Activated CD4-positive, alpha-beta T cell treated with anti-CD3 and anti-CD28 coated beads, Interleukin-2, amount 10 ng/mL, durations not matched to agents 24 days and 14 days (primary cell): ENCODE results near the gene S1PR2. TPM values are rescaled to one million over a fixed set of nuclear protein-coding genes. Genes with fewer than 3 reads are reported as not detected.
"Not testable (repeated sequence)": the region's sequence is repeated elsewhere in the genome, so short reads cannot be mapped to it uniquely, and the experiment has no call there.

ENCODE experiments used
- DNase-seq: peaks from one replicate; pipeline ENCODE4 v3.0.0; 2022
- H3K27ac Mint-ChIP-seq: one replicate; pipeline ENCODE4 v1.8.0; 2022; ENCODE audit warnings: mild to moderate bottlenecking, mixed read lengths
- H3K27me3 Mint-ChIP-seq: one replicate; pipeline ENCODE4 v1.8.0; 2022; ENCODE audit warnings: mixed read lengths
- H3K36me3 Mint-ChIP-seq: one replicate; pipeline ENCODE4 v1.8.0; 2022; ENCODE audit warnings: low read depth, mild to moderate bottlenecking, mixed read lengths
- H3K4me1 Mint-ChIP-seq: one replicate; pipeline ENCODE4 v1.8.0; 2021; ENCODE audit warnings: mixed read lengths
- H3K4me3 Mint-ChIP-seq: one replicate; pipeline ENCODE4 v1.8.0; 2022; ENCODE audit warnings: mild to moderate bottlenecking, moderate library complexity, mixed read lengths
- H3K9me3 Mint-ChIP-seq: one replicate; pipeline ENCODE4 v1.8.0; 2021; ENCODE audit warnings: mixed read lengths
- intact Hi-C: fragments of 100-400 bp; cut with micrococcal nuclease; formaldehyde crosslinking; loops from one replicate; pipeline ENCODE4 v1.15.1; 2023
- total RNA-seq: library from RNA; stranded (reverse); gene quantifications from 2 replicates; pipeline ENCODE4 v1.2.3, GENCODE V29; 2022

The S1PR2 gene
- total RNA-seq, 1 donor from 2014 or later: 14.3 TPM

DNA sequence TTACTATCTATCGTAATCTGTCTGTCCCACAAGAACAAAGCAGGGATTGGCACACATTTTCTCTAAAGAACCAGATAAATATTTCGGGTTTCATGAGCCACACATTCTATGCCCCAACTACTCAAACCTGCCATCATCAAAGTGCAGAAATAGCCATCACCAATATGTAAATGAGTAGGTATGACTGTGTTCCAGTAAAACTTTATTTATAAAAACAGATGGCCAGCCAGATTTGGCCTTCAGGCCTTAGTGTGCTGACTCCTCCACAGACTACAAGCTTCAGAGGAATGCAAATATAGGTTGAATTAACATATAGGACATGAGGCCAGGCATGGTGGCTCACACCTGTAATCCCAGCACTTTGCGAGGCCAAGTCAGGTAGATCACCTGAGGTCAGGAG is 27.4 kb downstream of the S1PR2 start:
- no peaks in the 10 kb centered on the region for H3K36me3 Mint-ChIP-seq
- DNase-seq: no peak
- peaks cover 6% of the 10 kb centered on the region for H3K9me3 Mint-ChIP-seq
- H3K27ac Mint-ChIP-seq: no peak overlapping the region
- intact Hi-C loops: no loop called here
- H3K4me1 Mint-ChIP-seq: peaks cover 8% of the 10 kb centered on the region
- H3K27me3 Mint-ChIP-seq: no peaks in the 10 kb centered on the region
- no peak overlapping the region for H3K4me3 Mint-ChIP-seq

DNA sequence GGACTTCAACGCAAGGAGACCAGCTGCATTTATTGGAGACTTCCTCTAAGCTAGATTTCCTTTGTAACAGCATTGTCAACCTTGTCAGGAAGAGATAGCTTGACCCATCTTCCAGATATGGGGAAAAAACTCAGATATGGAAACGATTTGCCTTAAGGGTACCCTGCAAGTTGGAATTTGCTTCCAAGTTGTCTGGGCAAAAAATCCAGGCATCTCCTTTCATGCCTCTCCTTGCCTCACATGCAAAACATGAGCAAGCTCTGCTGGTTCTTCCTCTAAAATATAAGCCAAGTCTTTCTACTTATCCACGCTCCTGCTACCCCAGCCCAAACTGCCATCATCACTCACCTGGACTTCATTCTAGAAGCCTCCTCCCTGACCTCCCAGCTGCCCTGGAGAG is 30.0 kb downstream of the S1PR2 start:
- no peak for DNase-seq
- intact Hi-C loops: no loop called here
- H3K9me3 Mint-ChIP-seq: no peaks in the 10 kb centered on the region
- no peaks in the 10 kb centered on the region for H3K27me3 Mint-ChIP-seq
- H3K4me1 Mint-ChIP-seq: peaks cover 11% of the 10 kb centered on the region
- H3K4me3 Mint-ChIP-seq: no peak overlapping the region
- peak overlapping the region; percentile 48 for H3K27ac Mint-ChIP-seq
- H3K36me3 Mint-ChIP-seq: no peaks in the 10 kb centered on the region

DNA sequence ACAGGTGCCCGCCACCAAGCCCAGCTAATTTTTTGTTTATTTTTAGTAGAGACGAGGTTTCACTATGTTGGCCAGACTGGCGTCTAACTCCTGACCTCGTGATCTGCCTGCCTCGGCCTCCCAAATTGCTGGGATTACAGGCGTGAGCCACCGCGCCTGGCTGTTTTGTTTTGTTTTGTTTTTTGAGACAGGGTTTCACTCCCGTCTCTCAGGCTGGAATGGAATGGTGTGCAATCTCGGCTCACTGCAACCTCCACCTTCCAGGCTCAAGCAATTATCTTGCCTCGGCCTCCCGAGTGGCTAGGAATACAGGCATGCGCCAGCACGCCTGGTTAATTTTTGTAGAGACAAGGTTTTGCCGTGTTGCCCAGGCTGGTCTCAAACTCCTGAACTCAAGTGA is 31.0 kb downstream of the S1PR2 start:
- H3K4me1 Mint-ChIP-seq: peaks cover 11% of the 10 kb centered on the region
- intact Hi-C loops, H3K27me3 Mint-ChIP-seq, H3K36me3 Mint-ChIP-seq, H3K9me3 Mint-ChIP-seq, H3K27ac Mint-ChIP-seq, H3K4me3 Mint-ChIP-seq, DNase-seq: not testable (repeated sequence)

DNA sequence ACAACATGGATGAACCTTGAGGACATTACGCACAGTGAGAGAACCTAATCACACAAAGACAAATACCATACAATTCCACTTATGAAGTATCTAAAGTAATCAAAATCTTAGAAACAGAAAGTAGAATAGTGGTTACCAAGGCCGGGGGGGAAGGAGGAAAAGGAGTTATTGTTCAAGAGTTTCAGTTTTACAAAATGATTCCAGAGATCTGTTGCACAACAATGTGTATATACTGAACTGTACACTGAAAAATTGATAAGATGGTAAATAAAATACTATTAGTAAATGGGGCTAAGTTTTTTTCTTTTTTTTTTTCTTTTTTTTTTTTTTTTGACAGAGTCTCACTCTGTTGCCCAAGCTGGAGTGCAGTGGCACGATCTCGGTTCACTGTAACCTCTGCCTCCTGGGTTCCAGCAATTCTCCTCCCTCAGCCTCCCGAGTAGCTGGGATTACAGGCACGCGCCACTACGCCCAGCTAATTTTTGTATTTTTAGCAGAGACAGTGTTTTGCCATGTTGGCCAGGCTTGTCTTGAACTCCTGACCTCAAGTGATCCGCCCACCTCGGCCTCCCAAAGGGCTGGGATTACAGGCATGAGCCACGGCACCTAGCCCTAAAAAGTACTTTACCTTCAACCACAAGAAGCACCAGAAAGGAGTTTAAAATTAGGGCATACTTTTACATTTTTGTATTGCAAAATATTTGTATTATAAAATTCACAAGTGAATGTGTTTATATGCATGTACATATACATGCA is 32.1 kb downstream of the S1PR2 start:
- intact Hi-C loops: loop anchor here (10.0 kb wide), 2 partner anchors 136 to 456 kb away; partner anchors contain the start of genes ICAM3, ILF3 and RAVER1
- H3K9me3 Mint-ChIP-seq, H3K27me3 Mint-ChIP-seq, H3K36me3 Mint-ChIP-seq: not testable (repeated sequence)
- H3K4me3 Mint-ChIP-seq: peak overlapping the region; percentile 64
- peak overlapping the region; percentile 57 for H3K27ac Mint-ChIP-seq
- H3K4me1 Mint-ChIP-seq: peaks cover 11% of the 10 kb centered on the region
- peak; percentile 74 for DNase-seq

DNA sequence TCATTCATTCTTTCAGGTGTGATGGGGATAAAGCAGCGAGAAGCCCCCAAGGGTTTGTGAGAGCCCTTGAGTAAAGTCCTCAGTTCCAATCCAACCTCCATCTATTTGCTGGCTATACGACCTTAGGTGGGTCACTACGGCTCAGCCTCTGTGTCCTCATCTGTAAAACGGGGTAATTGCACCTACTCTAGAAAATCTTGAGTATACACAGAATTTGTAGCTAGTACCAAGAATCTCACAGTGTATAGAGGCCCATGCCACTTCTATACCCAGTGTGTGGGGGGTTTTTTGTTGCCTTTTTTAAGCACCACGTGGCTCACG is 36.0 kb downstream of the S1PR2 start:
- peak overlapping the region; percentile 97 for H3K27ac Mint-ChIP-seq
- H3K9me3 Mint-ChIP-seq: no peaks in the 10 kb centered on the region
- intact Hi-C loops: loop anchor here (2.0 to 10.0 kb wide), 5 partner anchors 36 to 460 kb away; partner anchors contain the start of genes ICAM3, ILF3, RAVER1 and S1PR2
- peaks cover 22% of the 10 kb centered on the region for H3K36me3 Mint-ChIP-seq
- peaks cover 32% of the 10 kb centered on the region for H3K4me1 Mint-ChIP-seq
- peak overlapping the region; percentile 93 for H3K4me3 Mint-ChIP-seq
- H3K27me3 Mint-ChIP-seq: no peaks in the 10 kb centered on the region
- DNase-seq: no peak

DNA sequence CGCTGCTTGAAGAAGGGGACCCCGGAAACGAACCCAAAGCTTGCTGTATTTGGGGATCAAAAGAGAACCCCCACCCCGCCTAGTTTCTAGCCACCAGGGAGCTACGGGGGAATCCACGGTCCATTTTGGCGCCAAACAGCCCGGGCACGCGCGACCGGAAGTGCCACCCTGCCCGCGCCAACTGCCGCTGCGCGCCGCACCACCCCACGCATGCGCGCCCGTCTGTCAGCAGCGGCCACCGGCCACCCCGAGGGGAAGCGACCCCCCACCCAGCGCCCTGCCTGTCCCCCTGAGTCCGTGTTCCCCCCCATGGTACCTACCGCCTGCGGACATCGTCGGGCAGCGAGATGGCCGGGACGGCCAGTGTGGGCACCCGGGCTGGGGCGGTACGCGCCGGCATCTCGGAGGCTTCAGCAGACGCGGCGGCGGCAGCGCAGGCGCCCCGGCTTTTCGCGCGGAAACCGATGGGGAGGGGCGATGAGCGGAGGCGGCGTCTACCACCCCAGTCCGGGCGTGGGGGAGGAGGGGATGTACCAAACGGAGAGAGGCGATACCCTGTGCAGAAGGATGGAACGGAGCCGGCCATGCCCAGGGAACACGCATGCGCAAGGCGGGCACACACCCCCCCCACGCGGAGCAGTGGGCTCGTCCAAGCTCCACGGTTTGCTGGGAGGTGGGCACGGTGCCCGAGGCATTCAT is 36.5 kb downstream of the S1PR2 start, which contains the start of gene DNMT1:
Gene DNMT1 (minus strand): TSS at position 454 of the 699 bp plus-strand sequence. CDS start 54 bp downstream, at position 400.
- H3K27ac Mint-ChIP-seq: peak within 1 kb of the TSS; percentile 97
- H3K27me3 Mint-ChIP-seq: no peaks in the 10 kb centered on the region
- H3K4me1 Mint-ChIP-seq: peaks cover 36% of the 10 kb centered on the region
- peaks cover 26% of the 10 kb centered on the region for H3K36me3 Mint-ChIP-seq
- peak within 1 kb of the TSS; percentile 93 for H3K4me3 Mint-ChIP-seq
- intact Hi-C loops: loop anchor here (2.0 to 10.0 kb wide), 5 partner anchors 36 to 460 kb away; partner anchors contain the start of genes ICAM3, ILF3, RAVER1 and S1PR2
- H3K9me3 Mint-ChIP-seq: no peaks in the 10 kb centered on the region
- peak; percentile 99 for DNase-seq

DNA sequence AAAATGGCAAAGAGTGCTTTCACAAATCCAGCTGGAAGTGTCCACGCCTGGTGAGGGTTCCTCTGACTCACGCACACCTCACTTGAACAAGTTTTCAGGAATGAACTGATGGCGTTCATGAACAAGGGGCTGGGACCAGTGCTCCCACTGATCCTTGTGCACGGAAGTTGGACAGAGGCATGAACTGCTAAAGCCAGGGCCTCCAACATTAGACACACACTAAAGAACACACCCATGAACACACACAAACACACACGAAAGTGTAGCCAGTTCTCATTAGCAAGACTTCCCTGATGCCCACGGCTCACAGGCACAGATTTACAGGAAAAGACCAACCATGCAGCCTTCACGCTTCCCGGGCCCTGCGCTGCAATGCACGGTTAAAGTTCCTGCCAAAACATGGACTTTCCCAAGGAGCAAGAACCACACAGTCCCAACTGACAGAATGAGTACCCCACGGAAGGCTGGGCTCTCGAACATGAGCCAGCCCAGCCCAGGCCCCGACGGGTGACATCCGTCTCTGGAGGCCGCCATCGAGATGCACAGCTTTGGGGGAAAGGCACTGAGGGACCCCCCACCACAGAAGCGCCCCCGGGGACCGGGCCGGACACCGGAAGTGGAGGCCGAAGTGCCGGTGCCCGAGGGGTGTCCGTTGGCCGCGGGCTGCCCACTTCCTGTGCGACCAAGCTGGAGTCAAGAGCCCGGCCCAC is 37.2 kb downstream of the S1PR2 start:
- intact Hi-C loops: loop anchor here (2.0 to 10.0 kb wide), 5 partner anchors 37 to 461 kb away; partner anchors contain the start of genes ICAM3, ILF3, RAVER1 and S1PR2
- peak overlapping the region; percentile 97 for H3K27ac Mint-ChIP-seq
- H3K4me1 Mint-ChIP-seq: peaks cover 33% of the 10 kb centered on the region
- DNase-seq: no peak
- H3K9me3 Mint-ChIP-seq: no peaks in the 10 kb centered on the region
- peaks cover 29% of the 10 kb centered on the region for H3K36me3 Mint-ChIP-seq
- no peaks in the 10 kb centered on the region for H3K27me3 Mint-ChIP-seq
- H3K4me3 Mint-ChIP-seq: peak overlapping the region; percentile 93

DNA sequence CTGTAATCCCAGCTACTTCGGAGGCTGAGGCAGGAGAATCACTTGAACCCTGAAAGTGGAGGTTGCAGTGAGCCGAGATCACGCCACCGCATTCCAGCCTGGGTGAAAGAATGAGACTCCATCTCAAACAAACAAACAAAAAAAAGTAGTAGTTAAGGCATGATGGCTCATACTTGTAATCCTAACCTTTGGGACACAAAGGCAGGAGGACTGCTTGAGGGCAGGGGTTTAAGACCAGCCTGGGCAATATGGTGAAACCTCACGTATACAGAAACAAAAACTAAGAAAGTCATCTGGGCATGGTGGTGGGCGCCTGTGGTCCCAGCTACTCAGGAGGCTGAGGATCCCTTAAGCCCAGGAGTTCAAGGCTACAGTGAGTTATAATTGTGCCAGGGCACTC is 38.2 kb downstream of the S1PR2 start:
- Mint-ChIP-seq H3K27me3 (no peaks in the 10 kb centered on the region), H3K27ac (peak overlapping the region; percentile 45), H3K4me1 (peaks cover 35% of the 10 kb centered on the region), H3K36me3 (peaks cover 33% of the 10 kb centered on the region), H3K4me3 (peak overlapping the region; percentile 93), H3K9me3 (no peaks in the 10 kb centered on the region)
- intact Hi-C loops: loop anchor here (10.0 kb wide), 2 partner anchors 142 to 462 kb away; partner anchors contain the start of genes ICAM3, ILF3 and RAVER1
- DNase-seq: peak; percentile 59

DNA sequence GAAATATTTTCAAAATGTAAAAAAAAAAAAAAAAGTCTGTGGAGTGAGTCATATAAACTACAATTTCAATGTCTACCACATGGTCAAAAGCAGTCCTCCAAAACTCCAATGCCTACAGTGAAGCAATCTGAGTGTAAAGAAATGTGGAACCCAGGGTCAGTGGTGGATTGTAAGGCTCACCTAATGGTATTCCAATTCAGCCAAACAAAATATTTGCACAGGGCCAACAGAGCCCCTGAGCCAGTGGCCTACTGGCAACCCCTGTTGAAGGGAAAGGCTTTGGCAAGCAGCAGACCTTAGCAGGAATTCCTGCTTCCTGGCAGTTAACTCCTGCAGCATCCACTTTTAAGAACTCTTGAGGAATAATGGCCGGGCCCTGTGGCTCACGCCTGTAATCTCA is 39.8 kb downstream of the S1PR2 start:
- no peak overlapping the region for H3K4me3 Mint-ChIP-seq
- H3K9me3 Mint-ChIP-seq: no peaks in the 10 kb centered on the region
- peaks cover 36% of the 10 kb centered on the region for H3K4me1 Mint-ChIP-seq
- H3K27ac Mint-ChIP-seq: no peak overlapping the region
- H3K27me3 Mint-ChIP-seq: no peaks in the 10 kb centered on the region
- no peak for DNase-seq
- peaks cover 39% of the 10 kb centered on the region for H3K36me3 Mint-ChIP-seq
- intact Hi-C loops: loop anchor here (10.0 kb wide), 2 partner anchors 143 to 463 kb away; partner anchors contain the start of genes ICAM3, ILF3 and RAVER1

DNA sequence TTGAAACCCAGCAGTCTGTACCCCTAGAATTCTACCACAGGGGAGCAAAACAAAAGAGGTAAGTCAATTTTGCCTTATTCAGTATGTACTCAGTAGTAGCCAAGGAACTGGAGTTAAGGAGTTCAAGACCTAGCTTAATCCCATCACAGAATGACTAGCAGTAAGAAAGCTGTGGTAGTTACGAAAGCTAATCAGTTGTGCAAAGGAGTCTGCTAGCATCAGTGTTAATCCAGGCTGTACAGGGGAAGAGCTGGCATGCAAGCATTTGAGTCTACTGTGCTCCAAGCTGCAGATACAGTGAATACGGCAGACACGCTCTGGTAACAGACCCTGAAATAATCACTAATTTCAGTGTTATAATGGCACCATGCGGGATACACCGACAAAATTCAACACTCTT is 41.1 kb downstream of the S1PR2 start:
- DNase-seq: no peak
- H3K4me1 Mint-ChIP-seq: peaks cover 36% of the 10 kb centered on the region
- H3K27me3 Mint-ChIP-seq: no peaks in the 10 kb centered on the region
- peak overlapping the region; percentile 41 for H3K4me3 Mint-ChIP-seq
- intact Hi-C loops: loop anchor here (10.0 kb wide), 2 partner anchors 145 to 465 kb away; partner anchors contain the start of genes ICAM3, ILF3 and RAVER1
- no peaks in the 10 kb centered on the region for H3K9me3 Mint-ChIP-seq
- peak overlapping the region; percentile 79 for H3K27ac Mint-ChIP-seq
- peaks cover 44% of the 10 kb centered on the region for H3K36me3 Mint-ChIP-seq

DNA sequence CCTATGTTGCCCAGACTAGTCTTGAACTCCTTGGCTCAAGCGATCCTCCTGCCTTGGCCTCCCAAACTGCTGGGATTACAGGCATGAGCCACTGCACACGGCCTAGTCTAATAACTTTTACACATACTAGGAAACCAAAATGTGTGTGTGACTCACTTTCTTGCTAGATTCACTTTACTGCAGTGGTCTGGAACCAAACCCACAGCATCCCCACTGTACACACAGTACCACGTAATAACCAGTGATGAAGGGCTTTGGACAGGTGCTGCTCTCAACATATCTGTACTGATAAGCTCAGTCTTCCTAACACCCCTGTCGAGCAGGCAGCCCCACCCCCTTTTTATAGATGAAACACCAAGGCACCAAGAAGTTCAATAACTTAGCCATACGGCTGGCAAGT is 41.5 kb downstream of the S1PR2 start:
- no peak for DNase-seq
- Mint-ChIP-seq H3K4me1 (peaks cover 36% of the 10 kb centered on the region), H3K36me3 (peaks cover 46% of the 10 kb centered on the region), H3K4me3 (peak overlapping the region; percentile 41), H3K9me3 (no peaks in the 10 kb centered on the region), H3K27me3 (no peaks in the 10 kb centered on the region), H3K27ac (peak overlapping the region; percentile 79)
- intact Hi-C loops: loop anchor here (10.0 kb wide), 2 partner anchors 145 to 465 kb away; partner anchors contain the start of genes ICAM3, ILF3 and RAVER1

DNA sequence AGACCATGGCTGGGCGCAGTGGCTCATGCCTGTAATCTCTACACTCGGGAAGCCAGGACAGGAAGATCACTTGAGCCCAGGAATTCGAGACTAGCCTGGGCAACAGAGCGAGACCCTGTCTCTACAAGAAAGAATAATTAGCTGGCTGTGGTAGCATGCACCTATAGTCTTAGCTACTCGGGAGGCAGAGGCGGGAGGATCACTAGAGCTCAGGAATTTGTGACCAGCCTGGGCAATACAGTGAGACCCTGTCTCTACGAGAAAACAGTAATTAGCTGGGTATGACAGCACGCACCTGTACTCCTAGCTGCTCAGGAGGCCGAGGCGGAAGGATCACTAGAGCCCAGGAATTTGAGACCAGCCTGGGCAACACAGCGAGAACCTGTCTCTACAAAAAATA is 43.8 kb downstream of the S1PR2 start:
- Mint-ChIP-seq H3K27ac (no peak overlapping the region), H3K36me3 (peaks cover 40% of the 10 kb centered on the region), H3K9me3 (no peaks in the 10 kb centered on the region), H3K27me3 (no peaks in the 10 kb centered on the region), H3K4me3 (no peak overlapping the region), H3K4me1 (peaks cover 30% of the 10 kb centered on the region)
- intact Hi-C loops: no loop called here
- DNase-seq: no peak

DNA sequence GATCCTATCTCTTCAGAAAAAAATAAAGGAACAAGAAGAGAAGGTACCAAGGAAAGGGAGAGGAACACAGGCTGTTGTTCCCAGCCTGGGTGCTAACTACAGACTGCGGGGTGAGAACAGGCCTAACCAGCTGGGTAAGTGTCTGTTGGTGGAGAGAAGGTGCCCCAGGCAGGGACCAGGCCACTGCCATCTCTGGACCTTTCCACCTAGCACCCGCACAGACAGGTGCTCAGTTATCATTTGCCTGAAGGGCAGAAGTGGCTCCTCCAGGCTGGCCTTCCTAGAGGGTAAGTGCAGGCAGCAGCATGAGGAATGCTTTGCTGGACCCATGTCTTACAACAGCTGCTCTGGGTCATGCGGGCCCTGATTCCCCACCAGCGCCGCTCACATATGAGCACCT is 46.5 kb downstream of the S1PR2 start:
- Mint-ChIP-seq H3K9me3 (no peaks in the 10 kb centered on the region), H3K36me3 (peaks cover 43% of the 10 kb centered on the region), H3K4me3 (no peak overlapping the region), H3K27me3 (no peaks in the 10 kb centered on the region), H3K27ac (no peak overlapping the region), H3K4me1 (peaks cover 19% of the 10 kb centered on the region)
- no peak for DNase-seq
- intact Hi-C loops: no loop called here
